DMS 273 treated with DMSO at 0.1 percent for 48 hours (cell line): ENCODE data around the gene PIP5K1B.

Experiments used
- DNase-seq: peaks from one replicate; lab custom pipeline; 2025; lab: John Stamatoyannopoulos, UW

Gene PIP5K1B

GRCh38 chr9:68738358-68738757 lies 33.3 kb downstream of the PIP5K1B start:
- no peak for DNase-seq

- DNase-seq, result no peak
Measured at GRCh38 chr9:68739621-68740174, 34.7 kb downstream of the PIP5K1B start.

GRCh38 chr9:68740561-68740960 lies 35.5 kb downstream of the PIP5K1B start:
- no peak for DNase-seq

DNA sequence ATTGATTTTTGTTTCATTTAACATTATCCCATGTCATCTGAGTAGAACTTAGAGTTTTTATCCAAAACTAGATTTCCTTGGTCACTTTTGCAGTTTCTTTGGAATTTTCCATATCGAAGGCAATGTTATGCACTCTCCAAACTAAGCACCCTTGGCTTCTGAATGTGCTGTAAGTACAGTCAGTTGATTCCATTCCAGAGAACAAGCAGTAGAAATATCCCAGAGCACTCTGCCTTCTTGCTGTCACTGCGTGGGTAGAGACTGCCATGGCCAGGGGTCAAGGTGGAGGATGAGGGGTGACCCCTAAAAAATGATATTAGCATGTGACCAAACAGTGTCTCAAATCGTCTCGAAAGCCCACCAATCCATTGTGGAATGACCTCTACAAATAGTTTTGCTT lies 36.2 kb downstream of the PIP5K1B start:
- no peak for DNase-seq

GRCh38 chr9:68741704-68742332 lies 36.8 kb downstream of the PIP5K1B start:
- no peak for DNase-seq

DNA sequence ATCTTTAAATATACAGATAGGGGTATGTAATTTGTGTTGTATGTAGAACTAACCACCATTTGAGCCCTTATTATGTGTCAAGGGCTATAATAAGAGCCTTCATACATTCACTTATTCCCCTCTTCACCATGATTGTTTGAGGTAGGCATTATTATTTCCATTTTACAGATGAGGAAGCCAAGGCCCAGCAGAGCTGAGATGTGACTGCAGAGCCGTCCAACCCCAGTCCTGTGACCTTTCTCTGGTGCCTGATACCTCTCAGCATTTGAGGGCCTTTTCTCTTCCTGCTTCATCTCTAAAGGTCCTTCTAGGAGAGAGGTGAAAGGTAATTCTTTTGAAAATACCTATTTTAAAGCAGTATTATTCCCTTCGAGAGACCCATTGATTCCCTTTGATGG lies 37.3 kb downstream of the PIP5K1B start:
- DNase-seq, result no peak

GRCh38 chr9:68744426-68744825 lies 39.4 kb downstream of the PIP5K1B start:
- no peak for DNase-seq

DNA sequence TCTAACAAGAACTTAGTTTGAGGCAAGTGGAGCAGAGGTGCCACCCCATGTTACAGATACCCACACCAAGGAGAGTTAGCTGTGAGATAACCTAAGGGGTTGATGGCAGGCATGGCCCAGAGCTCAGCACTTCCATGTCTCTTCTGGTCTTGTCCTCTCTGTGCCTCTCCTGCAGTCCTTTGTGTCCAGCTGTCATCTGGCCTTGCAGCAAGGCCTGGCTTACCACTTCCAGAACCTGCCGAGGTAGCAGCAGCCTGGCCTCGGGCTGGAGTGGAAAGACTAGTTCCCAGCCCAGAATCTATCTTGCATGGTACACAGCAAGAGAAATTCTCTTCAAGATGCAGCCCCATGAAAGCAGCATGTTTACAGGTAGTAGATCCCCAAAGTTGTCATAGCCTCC lies 41.5 kb downstream of the PIP5K1B start:
- no peak for DNase-seq

GRCh38 chr9:68747043-68747533 lies 42.0 kb downstream of the PIP5K1B start:
- DNase-seq, result no peak

GRCh38 chr9:68749135-68749534 lies 44.1 kb downstream of the PIP5K1B start:
- no peak for DNase-seq

- DNase-seq, result no peak
Measured at GRCh38 chr9:68749579-68750159, 44.6 kb downstream of the PIP5K1B start.

DNA sequence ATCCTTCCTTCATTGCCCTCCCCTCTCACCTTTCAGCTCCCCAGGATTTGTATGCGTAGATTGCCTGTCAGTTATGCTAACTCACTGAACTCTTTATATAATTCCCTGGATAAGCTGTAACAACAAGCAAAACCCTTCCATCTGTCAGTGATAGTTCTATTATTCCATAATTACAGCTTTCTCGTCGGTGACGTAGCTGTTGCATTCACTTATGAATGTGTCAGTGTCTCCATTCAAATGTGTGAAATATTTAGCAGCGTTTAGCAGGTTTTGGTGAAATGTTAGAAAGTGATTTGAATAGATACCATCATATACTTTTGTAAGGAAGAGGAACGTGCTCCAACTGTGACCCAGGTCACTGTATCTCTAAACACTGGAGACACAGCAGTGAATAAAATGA lies 45.2 kb downstream of the PIP5K1B start:
- DNase-seq, result no peak

- no peak for DNase-seq
Measured at GRCh38 chr9:68750786-68751185, 45.7 kb downstream of the PIP5K1B start.

- DNase-seq, result no peak
Measured at GRCh38 chr9:68751556-68751955, 46.5 kb downstream of the PIP5K1B start.

- DNase-seq, result no peak
Measured at GRCh38 chr9:68755051-68755450, 50.0 kb downstream of the PIP5K1B start.

DNA sequence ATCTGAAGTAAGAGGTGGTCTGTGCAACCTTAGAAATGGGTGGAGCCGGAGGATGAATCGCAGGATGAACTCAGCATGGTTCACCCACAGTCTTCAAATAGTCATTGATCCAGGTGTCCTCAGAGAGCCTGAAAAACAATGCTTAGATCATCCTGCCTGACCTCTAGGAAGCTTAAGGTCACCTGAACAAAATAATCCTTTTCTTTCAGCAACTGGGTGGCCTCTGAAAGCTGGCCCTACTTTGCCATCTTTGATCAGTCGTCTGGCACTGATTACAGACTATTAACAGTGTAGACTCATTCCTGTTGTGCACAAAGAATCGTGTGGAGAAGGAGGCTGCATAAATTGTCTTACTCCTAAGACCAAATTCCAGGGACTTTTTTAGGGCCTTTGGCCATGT lies 50.7 kb downstream of the PIP5K1B start:
- DNase-seq, result no peak

GRCh38 chr9:68759981-68760673 lies 55.1 kb downstream of the PIP5K1B start:
- no peak for DNase-seq

GRCh38 chr9:68760674-68761333 lies 55.8 kb downstream of the PIP5K1B start:
- no peak for DNase-seq

GRCh38 chr9:68762570-68762969 lies 57.5 kb downstream of the PIP5K1B start:
- DNase-seq, result no peak

- no peak for DNase-seq
Measured at GRCh38 chr9:68763104-68763503, 58.1 kb downstream of the PIP5K1B start.

DNA sequence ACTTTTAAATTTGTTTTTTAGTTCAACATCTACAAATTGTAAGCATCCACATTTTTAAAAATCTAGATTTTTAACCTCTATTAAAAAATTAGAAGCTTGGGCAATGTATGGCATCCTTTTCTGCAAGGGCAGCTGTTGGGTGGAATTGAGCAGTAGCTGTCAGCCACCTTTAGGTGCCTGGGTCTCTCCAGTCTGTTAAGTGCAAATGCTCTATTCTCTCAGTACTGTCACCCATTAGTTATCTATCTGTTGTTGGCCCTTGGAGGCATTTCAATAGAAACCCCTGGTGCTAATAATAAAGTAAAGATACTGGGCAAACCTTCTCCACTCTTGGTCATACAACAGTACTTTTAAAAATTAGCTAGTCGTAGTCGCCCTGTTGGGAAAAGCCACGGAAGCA lies 63.6 kb downstream of the PIP5K1B start:
- DNase-seq, result no peak

DNA sequence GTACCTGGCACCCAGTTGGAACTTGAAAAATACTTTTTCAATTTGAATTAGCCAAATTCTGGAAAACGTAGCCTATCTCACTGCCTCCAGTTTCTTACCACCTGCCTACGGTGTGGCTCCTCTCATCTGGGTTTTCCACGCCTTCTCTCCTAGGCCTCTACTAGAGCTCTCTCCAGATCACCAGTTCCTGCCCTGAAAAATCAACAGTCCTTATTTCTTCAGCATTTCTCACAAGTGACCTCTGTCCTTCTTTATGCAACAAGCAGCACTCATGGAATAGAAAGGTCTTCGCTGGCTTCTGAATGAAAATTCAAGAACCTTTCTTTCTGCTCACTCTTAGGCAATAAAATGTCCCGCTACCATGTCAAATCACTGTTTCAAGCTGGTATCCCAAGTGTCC lies 64.8 kb downstream of the PIP5K1B start:
- DNase-seq, result no peak

GRCh38 chr9:68771376-68771775 lies 66.3 kb downstream of the PIP5K1B start:
- no peak for DNase-seq
